ENCODE results near the gene CENPL. TPM values are rescaled to one million over a fixed set of nuclear protein-coding genes. Genes with fewer than 3 reads are reported as not detected.

Gene CENPL
- total and polyA plus RNA-seq, 2 of the 8 experiments (the other 6 are each of a cell fraction or from before 2014, with no cell fraction given), result 6.6 to 16.0 TPM

DNA sequence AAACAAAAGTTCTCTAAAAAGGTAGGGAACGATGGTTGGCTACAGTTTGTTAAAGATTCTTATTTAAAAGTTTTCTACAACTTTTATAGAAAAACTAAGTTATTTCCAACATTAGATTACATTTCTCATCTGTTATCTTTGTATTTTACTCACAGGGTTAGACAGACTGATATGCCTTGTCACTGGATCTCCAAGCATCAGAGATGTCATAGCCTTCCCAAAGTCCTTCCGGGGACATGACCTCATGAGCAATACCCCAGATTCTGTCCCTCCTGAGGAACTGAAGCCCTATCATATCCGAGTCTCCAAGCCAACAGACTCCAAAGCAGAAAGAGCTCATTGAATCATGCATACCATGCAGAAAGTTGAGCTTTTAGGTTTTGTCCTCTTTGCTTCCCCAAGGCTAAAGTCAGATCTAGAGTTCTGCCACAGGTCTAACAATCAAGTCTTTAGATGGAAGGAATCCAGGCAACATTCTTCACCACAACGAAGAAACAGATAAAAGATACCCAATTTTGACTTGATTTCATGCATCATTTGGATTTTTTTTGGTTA lies 32.8 kb upstream of the CENPL start (continued):
- TF ChIP-seq, protein P1, sequence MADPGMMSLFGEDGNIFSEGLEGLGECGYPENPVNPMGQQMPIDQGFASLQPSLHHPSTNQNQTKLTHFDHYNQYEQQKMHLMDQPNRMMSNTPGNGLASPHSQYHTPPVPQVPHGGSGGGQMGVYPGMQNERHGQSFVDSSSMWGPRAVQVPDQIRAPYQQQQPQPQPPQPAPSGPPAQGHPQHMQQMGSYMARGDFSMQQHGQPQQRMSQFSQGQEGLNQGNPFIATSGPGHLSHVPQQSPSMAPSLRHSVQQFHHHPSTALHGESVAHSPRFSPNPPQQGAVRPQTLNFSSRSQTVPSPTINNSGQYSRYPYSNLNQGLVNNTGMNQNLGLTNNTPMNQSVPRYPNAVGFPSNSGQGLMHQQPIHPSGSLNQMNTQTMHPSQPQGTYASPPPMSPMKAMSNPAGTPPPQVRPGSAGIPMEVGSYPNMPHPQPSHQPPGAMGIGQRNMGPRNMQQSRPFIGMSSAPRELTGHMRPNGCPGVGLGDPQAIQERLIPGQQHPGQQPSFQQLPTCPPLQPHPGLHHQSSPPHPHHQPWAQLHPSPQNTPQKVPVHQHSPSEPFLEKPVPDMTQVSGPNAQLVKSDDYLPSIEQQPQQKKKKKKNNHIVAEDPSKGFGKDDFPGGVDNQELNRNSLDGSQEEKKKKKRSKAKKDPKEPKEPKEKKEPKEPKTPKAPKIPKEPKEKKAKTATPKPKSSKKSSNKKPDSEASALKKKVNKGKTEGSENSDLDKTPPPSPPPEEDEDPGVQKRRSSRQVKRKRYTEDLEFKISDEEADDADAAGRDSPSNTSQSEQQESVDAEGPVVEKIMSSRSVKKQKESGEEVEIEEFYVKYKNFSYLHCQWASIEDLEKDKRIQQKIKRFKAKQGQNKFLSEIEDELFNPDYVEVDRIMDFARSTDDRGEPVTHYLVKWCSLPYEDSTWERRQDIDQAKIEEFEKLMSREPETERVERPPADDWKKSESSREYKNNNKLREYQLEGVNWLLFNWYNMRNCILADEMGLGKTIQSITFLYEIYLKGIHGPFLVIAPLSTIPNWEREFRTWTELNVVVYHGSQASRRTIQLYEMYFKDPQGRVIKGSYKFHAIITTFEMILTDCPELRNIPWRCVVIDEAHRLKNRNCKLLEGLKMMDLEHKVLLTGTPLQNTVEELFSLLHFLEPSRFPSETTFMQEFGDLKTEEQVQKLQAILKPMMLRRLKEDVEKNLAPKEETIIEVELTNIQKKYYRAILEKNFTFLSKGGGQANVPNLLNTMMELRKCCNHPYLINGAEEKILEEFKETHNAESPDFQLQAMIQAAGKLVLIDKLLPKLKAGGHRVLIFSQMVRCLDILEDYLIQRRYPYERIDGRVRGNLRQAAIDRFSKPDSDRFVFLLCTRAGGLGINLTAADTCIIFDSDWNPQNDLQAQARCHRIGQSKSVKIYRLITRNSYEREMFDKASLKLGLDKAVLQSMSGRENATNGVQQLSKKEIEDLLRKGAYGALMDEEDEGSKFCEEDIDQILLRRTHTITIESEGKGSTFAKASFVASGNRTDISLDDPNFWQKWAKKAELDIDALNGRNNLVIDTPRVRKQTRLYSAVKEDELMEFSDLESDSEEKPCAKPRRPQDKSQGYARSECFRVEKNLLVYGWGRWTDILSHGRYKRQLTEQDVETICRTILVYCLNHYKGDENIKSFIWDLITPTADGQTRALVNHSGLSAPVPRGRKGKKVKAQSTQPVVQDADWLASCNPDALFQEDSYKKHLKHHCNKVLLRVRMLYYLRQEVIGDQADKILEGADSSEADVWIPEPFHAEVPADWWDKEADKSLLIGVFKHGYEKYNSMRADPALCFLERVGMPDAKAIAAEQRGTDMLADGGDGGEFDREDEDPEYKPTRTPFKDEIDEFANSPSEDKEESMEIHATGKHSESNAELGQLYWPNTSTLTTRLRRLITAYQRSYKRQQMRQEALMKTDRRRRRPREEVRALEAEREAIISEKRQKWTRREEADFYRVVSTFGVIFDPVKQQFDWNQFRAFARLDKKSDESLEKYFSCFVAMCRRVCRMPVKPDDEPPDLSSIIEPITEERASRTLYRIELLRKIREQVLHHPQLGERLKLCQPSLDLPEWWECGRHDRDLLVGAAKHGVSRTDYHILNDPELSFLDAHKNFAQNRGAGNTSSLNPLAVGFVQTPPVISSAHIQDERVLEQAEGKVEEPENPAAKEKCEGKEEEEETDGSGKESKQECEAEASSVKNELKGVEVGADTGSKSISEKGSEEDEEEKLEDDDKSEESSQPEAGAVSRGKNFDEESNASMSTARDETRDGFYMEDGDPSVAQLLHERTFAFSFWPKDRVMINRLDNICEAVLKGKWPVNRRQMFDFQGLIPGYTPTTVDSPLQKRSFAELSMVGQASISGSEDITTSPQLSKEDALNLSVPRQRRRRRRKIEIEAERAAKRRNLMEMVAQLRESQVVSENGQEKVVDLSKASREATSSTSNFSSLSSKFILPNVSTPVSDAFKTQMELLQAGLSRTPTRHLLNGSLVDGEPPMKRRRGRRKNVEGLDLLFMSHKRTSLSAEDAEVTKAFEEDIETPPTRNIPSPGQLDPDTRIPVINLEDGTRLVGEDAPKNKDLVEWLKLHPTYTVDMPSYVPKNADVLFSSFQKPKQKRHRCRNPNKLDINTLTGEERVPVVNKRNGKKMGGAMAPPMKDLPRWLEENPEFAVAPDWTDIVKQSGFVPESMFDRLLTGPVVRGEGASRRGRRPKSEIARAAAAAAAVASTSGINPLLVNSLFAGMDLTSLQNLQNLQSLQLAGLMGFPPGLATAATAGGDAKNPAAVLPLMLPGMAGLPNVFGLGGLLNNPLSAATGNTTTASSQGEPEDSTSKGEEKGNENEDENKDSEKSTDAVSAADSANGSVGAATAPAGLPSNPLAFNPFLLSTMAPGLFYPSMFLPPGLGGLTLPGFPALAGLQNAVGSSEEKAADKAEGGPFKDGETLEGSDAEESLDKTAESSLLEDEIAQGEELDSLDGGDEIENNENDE (IDR thresholded peaks at IDR 0.05; ENCODE audit: insufficient replicate concordance, low read length), result no peak
- 0 out of 3 replicates have a peak, but pooled peaks of 1 of the 2 experiments have one; percentile 38 for TF ChIP-seq POLR2A (IDR thresholded peaks at IDR 0.05; ENCODE audit: control extremely low read depth in 1 of 2, low read depth in 2 of 2, low read length in 2 of 2)
- no peak for TF ChIP-seq CHD1 (IDR thresholded peaks at IDR 0.05; ENCODE audit: low read depth, low read length)
